HepG2 (cell line): ENCODE results near the gene NTMT2. TPM values are rescaled to one million over a fixed set of nuclear protein-coding genes. Genes with fewer than 3 reads are reported as not detected.

ENCODE experiments used
- ATAC-seq: fragments of 200-7000 bp; cut with Tn5 transposase; 3 replicates; pipeline ENCODE4 v1.9.1; 2020; ENCODE audit warnings: mild to moderate bottlenecking, moderate library complexity
- BruUV-seq: library from RNA; stranded (reverse); fragments of 400-500 nt; replicated peaks from 2 replicates; lab custom pipeline; 2021; lab: Mats Ljungman, UMichigan
- CTCF ChIA-PET: fragments of 300-600 bp; formaldehyde crosslinking; extraction: SDS; loops from one replicate; lab custom pipeline; 2021; ENCODE audit warnings: low total read pairs, inconsistent platforms, low intra/inter-chr PET ratio; lab: Yijun Ruan, JAX
- POLR2A ChIA-PET: fragments of 350-600 bp; sonication (Branson Sonifier 250); formaldehyde crosslinking; loops from one replicate; lab custom pipeline; 2020; ENCODE audit warnings: antibody characterized with exemption, inconsistent platforms; lab: Yijun Ruan, JAX
- DNase-seq: peaks from one replicate; pipeline ENCODE4 v3.0.0-alpha.2; 2015; ENCODE audit warnings: low spot score
- FAIRE-seq: peaks from 3 replicates; lab custom pipeline; 2011; peaks lifted over from hg19 to GRCh38; lab: Jason Lieb, UNC
- H2AFZ ChIP-seq: one replicate; pipeline ENCODE4 v1.6.1; 2011; ENCODE audit warnings: low read length, inconsistent platforms
- H3K27ac ChIP-seq: fragments of 300-600 bp; 3 replicates; pipeline ENCODE4 v1.8.0; 2011; ENCODE audit warnings: mixed run types, mild to moderate bottlenecking, mixed read lengths, low read length, inconsistent platforms; ENCODE audit not compliant: insufficient read depth; ENCODE audit errors: extremely low read length
- H3K27me3 ChIP-seq, 2 experiments: fragments of 200-600 bp in 1 of 2; 2 replicates in 1 of 2; 3 replicates in 1 of 2; pipeline versions ENCODE4 v1.6.0 to v1.8.0; 2011; ENCODE audit warnings: low read length in 2 of 2, mild to moderate bottlenecking in 2 of 2, moderate library complexity in 2 of 2, inconsistent platforms in 1 of 2; ENCODE audit not compliant: insufficient read depth in 2 of 2, control insufficient read depth in 1 of 2
- H3K36me3 ChIP-seq, 2 experiments: fragments of 200-600 bp in 1 of 2; replicated peaks in 1 of 2; 2 replicates in 1 of 2; 3 replicates in 1 of 2; pipeline versions ENCODE4 v1.5.1 to v1.8.0; 2011; ENCODE audit warnings: low read length in 2 of 2, inconsistent platforms in 1 of 2; ENCODE audit not compliant: insufficient read depth in 2 of 2, control insufficient read depth in 1 of 2
- H3K4me1 ChIP-seq: 2 replicates; pipeline ENCODE4 v1.5.1; 2012; ENCODE audit warnings: low read length, inconsistent platforms; ENCODE audit not compliant: insufficient read depth
- H3K4me2 ChIP-seq: 2 replicates; pipeline ENCODE4 v1.6.0; 2011; ENCODE audit warnings: low read depth, low read length, inconsistent platforms
- H3K4me3 ChIP-seq, 3 experiments: fragments of 200-600 bp in 1 of 3; sonication (generic), shearing (Covaris generic) in 1 of 3; replicated peaks in 1 of 3; 2 replicates each; pipeline ENCODE4 v1.5.1; 2011 to 2016; ENCODE audit warnings: low read length in 3 of 3, inconsistent platforms in 2 of 3, low read depth in 2 of 3, mild to moderate bottlenecking in 2 of 3, control low read depth in 1 of 3, mixed read lengths in 1 of 3; ENCODE audit not compliant: insufficient read depth in 1 of 3
- H3K79me2 ChIP-seq: one replicate; pipeline ENCODE4 v1.6.1; 2011; ENCODE audit warnings: low read length, inconsistent platforms; ENCODE audit not compliant: insufficient read depth
- H3K9ac ChIP-seq: 2 replicates; pipeline ENCODE4 v1.6.0; 2011; ENCODE audit warnings: mild to moderate bottlenecking, low read depth, low read length, inconsistent platforms; ENCODE audit not compliant: insufficient read depth
- H3K9me3 ChIP-seq: 2 replicates; pipeline ENCODE4 v1.5.1; 2012; ENCODE audit warnings: mild to moderate bottlenecking, low read length
- H4K20me1 ChIP-seq: 2 replicates; pipeline ENCODE4 v1.6.0; 2011; ENCODE audit warnings: inconsistent platforms, mild to moderate bottlenecking, low read length, moderate library complexity; ENCODE audit not compliant: insufficient read depth
- ATF7 ChIP-seq, 2 experiments: fragments of 450-650 bp in 1 of 2; sonication (generic) in 1 of 2; formaldehyde crosslinking in 1 of 2; IDR thresholded peaks; 2 replicates each; pipeline versions ENCODE4 v1.4.0 to v1.6.1; 2016 to 2020; ENCODE audit warnings: antibody characterized with exemption in 1 of 2, mild to moderate bottlenecking in 1 of 2, missing genetic modification reagents in 1 of 2
- CREB1 ChIP-seq, 2 experiments: fragments of 450-650 bp in 1 of 2; IDR thresholded peaks; 2 replicates each; pipeline ENCODE4 v1.6.1; 2016 to 2017; ENCODE audit warnings: control low read depth in 1 of 2, mild to moderate bottlenecking in 1 of 2, missing compliant biosample characterization in 1 of 2, missing genetic modification characterization in 1 of 2
- HOXA3 ChIP-seq: sonication (generic); formaldehyde crosslinking; IDR thresholded peaks from 2 replicates; pipeline ENCODE4 v1.5.0; 2020; ENCODE audit warnings: missing genetic modification reagents
- NR2F6 ChIP-seq, 2 experiments: IDR thresholded peaks; 2 replicates each; pipeline ENCODE4 v1.6.1; 2016; ENCODE audit warnings: antibody characterized with exemption in 1 of 2, mild to moderate bottlenecking in 1 of 2
- WGBS: methylation state at CpG from one replicate; pipeline ENCODE4 v1.1.6; 2017; ENCODE audit warnings: low lambda C conversion rate; 5-methylcytosine and 5-hydroxymethylcytosine counted together
- in situ Hi-C: cut with HindIII; loops from 2 replicates; pipeline ENCODE4 v1.10.0; 2017; ENCODE audit warnings: low pct_unique_long_range_greater_than_20kb; ENCODE audit not compliant: extremely low pct_ligation_motif_present
- intact Hi-C: fragments of 100-400 bp; cut with micrococcal nuclease; formaldehyde crosslinking; loops from one replicate; pipeline ENCODE4 v1.10.0; 2022; ENCODE audit not compliant: unreplicated experiment
- polyA plus RNA-seq, 8 experiments: library from polyadenylated mRNA; depleted of rRNA in 3 of 8; stranded (reverse) in 7 of 8; unstranded in 1 of 8; fragments of >200 nt; fragmentation: Illumina TruSeq in 4 of 8; extraction: Trizol in 4 of 8; gene quantifications; 2 replicates each; pipeline versions ENCODE4 v1.2.1 to v1.2.3, GENCODE V29; 2011 to 2016; ENCODE audit warnings: low read depth in 4 of 8, missing spikeins in 1 of 8, mixed read lengths in 1 of 8; ENCODE audit not compliant: insufficient read depth in 1 of 8
- total RNA-seq, 5 experiments: library from RNA; depleted of rRNA; stranded (reverse); fragments of >200 nt; fragmentation: Illumina TruSeq; extraction: Trizol; gene quantifications; 2 replicates each; pipeline ENCODE4 v1.2.3, GENCODE V29; 2016; ENCODE audit warnings: low read depth in 1 of 5
- TF ChIP-seq, protein P1 (sequence below): sonication (generic); formaldehyde crosslinking; IDR thresholded peaks from 2 replicates; pipeline ENCODE4 v1.5.0; 2020; ENCODE audit warnings: missing genetic modification reagents, mild to moderate bottlenecking, borderline replicate concordance
- TF ChIP-seq, protein P2 (sequence below): fragments of 450-650 bp; IDR thresholded peaks from 2 replicates; pipeline ENCODE4 v1.6.1; 2017

The NTMT2 gene
- total and polyA plus RNA-seq, 2 of the 13 experiments (the other 11 are each of a cell fraction or from before 2014, with no cell fraction given): not detected

DNA sequence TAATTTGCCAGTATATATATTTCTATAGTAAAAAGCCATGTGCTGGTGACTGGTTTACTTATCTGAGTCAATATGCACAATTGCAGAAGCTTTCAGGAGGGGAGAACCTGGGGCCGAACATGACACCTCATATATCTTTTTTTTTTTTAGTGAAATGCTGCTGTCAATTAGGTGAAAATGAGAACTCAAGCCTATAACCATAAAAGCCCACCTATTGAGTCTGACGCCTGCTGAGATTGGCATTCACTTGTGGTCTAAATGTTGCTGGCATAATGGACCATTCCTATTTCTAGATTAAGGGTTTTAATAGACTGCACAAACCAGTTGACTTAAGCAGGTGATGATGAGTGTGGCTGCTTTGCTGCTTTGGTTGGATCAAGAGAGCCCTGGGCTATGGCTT is 10.8 kb downstream of the NTMT2 start:
- no peaks in the 10 kb centered on the region for H3K36me3 ChIP-seq
- H3K27ac ChIP-seq: no peak overlapping the region
- no peak overlapping the region for H3K4me3 ChIP-seq
- POLR2A ChIA-PET: no interaction called here
- in situ Hi-C loops: no loop called here
- TF ChIP-seq NR2F6 (IDR thresholded peaks at IDR 0.05) (no peak), NR2F6 (CRISPR knock-in tag; IDR thresholded peaks at IDR 0.05) (no peak)
- 6% methylated on average over 2 of the region's 2 CpGs for WGBS
- no peak overlapping the region for H3K4me2 ChIP-seq
- H3K27me3 ChIP-seq: no peaks in the 10 kb centered on the region
- H3K9ac ChIP-seq: no peak overlapping the region
- no peak overlapping the region for H2AFZ ChIP-seq
- DNase-seq (no peak), ATAC-seq (no peak), FAIRE-seq (no peak)
- intact Hi-C loops: no loop called here
- CTCF ChIA-PET: no interaction called here
- H3K4me1 ChIP-seq: no peaks in the 10 kb centered on the region
- H4K20me1 ChIP-seq: no peaks in the 10 kb centered on the region
- BruUV-seq: no TSS peak
- H3K9me3 ChIP-seq: no peaks in the 10 kb centered on the region
- no peaks in the 10 kb centered on the region for H3K79me2 ChIP-seq

DNA sequence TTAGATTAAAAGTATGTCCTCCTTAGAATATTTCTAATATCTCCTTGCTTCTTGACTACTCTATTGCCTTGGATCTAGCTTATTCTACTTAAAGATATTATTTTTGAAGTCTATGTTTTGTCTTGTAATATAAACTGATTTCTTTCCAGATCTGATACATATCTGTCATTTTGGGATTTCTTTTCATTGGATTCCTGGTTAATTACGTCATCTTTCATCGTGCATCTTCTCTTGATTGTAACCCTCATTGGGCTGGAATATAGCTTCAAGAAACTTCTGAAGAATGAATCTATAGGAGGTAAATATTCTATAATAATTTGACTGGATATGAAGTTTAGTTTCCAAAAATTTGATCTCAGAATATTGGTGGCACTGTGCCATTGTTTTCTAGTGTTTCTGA is 12.1 kb downstream of the NTMT2 start:
- Histone ChIP-seq H3K9ac (no peak overlapping the region), H3K36me3 (no peaks in the 10 kb centered on the region), H3K9me3 (no peaks in the 10 kb centered on the region), H3K4me1 (no peaks in the 10 kb centered on the region), H3K27me3 (no peaks in the 10 kb centered on the region), H4K20me1 (no peaks in the 10 kb centered on the region), H3K79me2 (no peaks in the 10 kb centered on the region), H2AFZ (no peak overlapping the region), H3K27ac (no peak overlapping the region), H3K4me2 (no peak overlapping the region), H3K4me3 (no peak overlapping the region)
- intact Hi-C loops: no loop called here
- DNase-seq (no peak), ATAC-seq (no peak), FAIRE-seq (no peak)
- BruUV-seq: no TSS peak
- POLR2A ChIA-PET: no interaction called here
- in situ Hi-C loops: no loop called here
- 0% methylated on average over 2 of the region's 2 CpGs for WGBS
- TF ChIP-seq HOXA3 (CRISPR knock-in tag) (no peak), CREB1 (IDR thresholded peaks at IDR 0.05) (peak; percentile 59; the same call in 1 of the 2 replicates), CREB1 (CRISPR knock-in tag; IDR thresholded peaks at IDR 0.05) (no peak), ATF7 (IDR thresholded peaks at IDR 0.05) (peak; percentile 96), ATF7 (CRISPR knock-in tag; IDR thresholded peaks at IDR 0.05) (no peak)
- TF ChIP-seq, protein P1, sequence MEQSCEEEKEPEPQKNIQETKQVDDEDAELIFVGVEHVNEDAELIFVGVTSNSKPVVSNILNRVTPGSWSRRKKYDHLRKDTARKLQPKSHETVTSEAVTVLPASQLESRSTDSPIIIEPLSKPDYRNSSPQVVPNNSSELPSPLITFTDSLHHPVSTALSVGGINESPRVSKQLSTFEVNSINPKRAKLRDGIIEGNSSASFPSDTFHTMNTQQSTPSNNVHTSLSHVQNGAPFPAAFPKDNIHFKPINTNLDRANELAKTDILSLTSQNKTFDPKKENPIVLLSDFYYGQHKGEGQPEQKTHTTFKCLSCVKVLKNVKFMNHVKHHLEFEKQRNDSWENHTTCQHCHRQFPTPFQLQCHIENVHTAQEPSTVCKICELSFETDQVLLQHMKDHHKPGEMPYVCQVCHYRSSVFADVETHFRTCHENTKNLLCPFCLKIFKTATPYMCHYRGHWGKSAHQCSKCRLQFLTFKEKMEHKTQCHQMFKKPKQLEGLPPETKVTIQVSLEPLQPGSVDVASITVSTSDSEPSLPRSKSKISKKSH (CRISPR knock-in tag): no peak
- TF ChIP-seq, protein P2, sequence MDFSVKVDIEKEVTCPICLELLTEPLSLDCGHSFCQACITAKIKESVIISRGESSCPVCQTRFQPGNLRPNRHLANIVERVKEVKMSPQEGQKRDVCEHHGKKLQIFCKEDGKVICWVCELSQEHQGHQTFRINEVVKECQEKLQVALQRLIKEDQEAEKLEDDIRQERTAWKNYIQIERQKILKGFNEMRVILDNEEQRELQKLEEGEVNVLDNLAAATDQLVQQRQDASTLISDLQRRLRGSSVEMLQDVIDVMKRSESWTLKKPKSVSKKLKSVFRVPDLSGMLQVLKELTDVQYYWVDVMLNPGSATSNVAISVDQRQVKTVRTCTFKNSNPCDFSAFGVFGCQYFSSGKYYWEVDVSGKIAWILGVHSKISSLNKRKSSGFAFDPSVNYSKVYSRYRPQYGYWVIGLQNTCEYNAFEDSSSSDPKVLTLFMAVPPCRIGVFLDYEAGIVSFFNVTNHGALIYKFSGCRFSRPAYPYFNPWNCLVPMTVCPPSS: no peak
- TF ChIP-seq, all 625 proteins: peak for 2
- CTCF ChIA-PET: no interaction called here
